ENCODE results near the gene INVS.

INVS gene

GRCh38 chr9:100186356-100186755, 87.3 kb downstream of the INVS start:
- no peak overlapping the region for H2AFZ ChIP-seq (ENCODE audit: low read length)
- no peak overlapping the region for H3K9ac ChIP-seq (ENCODE audit: low read length)
- no peaks in the 10 kb centered on the region for H4K20me1 ChIP-seq (ENCODE audit: insufficient read depth, low read length)
- H3K4me3 ChIP-seq (ENCODE audit: low read depth, low read length, poor library complexity, severe bottlenecking): no peak overlapping the region
- H3K27me3 ChIP-seq (ENCODE audit: insufficient read depth, low read length): no peaks in the 10 kb centered on the region
- H3K4me1 ChIP-seq (ENCODE audit: insufficient read depth, low read length, severe bottlenecking): no peaks in the 10 kb centered on the region
- H3K79me2 ChIP-seq (ENCODE audit: insufficient read depth, low read length): no peaks in the 10 kb centered on the region
- no peaks in the 10 kb centered on the region for H3F3A ChIP-seq (ENCODE audit: insufficient read depth, low read length)
- H3K4me2 ChIP-seq (ENCODE audit: low read length): no peak overlapping the region
- no peaks in the 10 kb centered on the region for H3K36me3 ChIP-seq (ENCODE audit: insufficient read depth, low read length)
- peaks cover 15% of the 10 kb centered on the region for H3K9me3 ChIP-seq (ENCODE audit: low read length)
- H3K9me2 ChIP-seq (ENCODE audit: low read depth, low read length): no peaks in the 10 kb centered on the region
- TF ChIP-seq EZH2 (IDR thresholded peaks at IDR 0.05; ENCODE audit: borderline replicate concordance, low read length): no peak
- no peak for TF ChIP-seq CTCF (IDR thresholded peaks at IDR 0.05; ENCODE audit: low read length)
- no peak overlapping the region for H3K27ac ChIP-seq (ENCODE audit: low read depth, low read length, poor library complexity, severe bottlenecking)

GRCh38 chr9:100190339-100190738, 91.3 kb downstream of the INVS start:
- H2AFZ ChIP-seq (ENCODE audit: low read length): no peak overlapping the region
- 0 out of 2 replicates have a peak, but pooled peaks cover 6% of the 10 kb centered on the region for H3K36me3 ChIP-seq (ENCODE audit: insufficient read depth, low read length)
- H3K9me2 ChIP-seq (ENCODE audit: low read depth, low read length): no peaks in the 10 kb centered on the region
- no peak overlapping the region for H3K27ac ChIP-seq (ENCODE audit: low read depth, low read length, poor library complexity, severe bottlenecking)
- no peaks in the 10 kb centered on the region for H3K79me2 ChIP-seq (ENCODE audit: insufficient read depth, low read length)
- H3K4me1 ChIP-seq (ENCODE audit: insufficient read depth, low read length, severe bottlenecking): no peaks in the 10 kb centered on the region
- no peaks in the 10 kb centered on the region for H3K27me3 ChIP-seq (ENCODE audit: insufficient read depth, low read length)
- no peak overlapping the region for H3K4me3 ChIP-seq (ENCODE audit: low read depth, low read length, poor library complexity, severe bottlenecking)
- H3F3A ChIP-seq (ENCODE audit: insufficient read depth, low read length): no peaks in the 10 kb centered on the region
- H3K9ac ChIP-seq (ENCODE audit: low read length): no peak overlapping the region
- peaks cover 19% of the 10 kb centered on the region for H3K9me3 ChIP-seq (ENCODE audit: low read length)
- no peak overlapping the region for H3K4me2 ChIP-seq (ENCODE audit: low read length)
- H4K20me1 ChIP-seq (ENCODE audit: insufficient read depth, low read length): no peaks in the 10 kb centered on the region
- no peak for TF ChIP-seq CTCF (IDR thresholded peaks at IDR 0.05; ENCODE audit: low read length)
- TF ChIP-seq EZH2 (IDR thresholded peaks at IDR 0.05; ENCODE audit: borderline replicate concordance, low read length): no peak

- peaks cover 19% of the 10 kb centered on the region for H3K9me3 ChIP-seq (ENCODE audit: low read length)
- H3K4me1 ChIP-seq (ENCODE audit: insufficient read depth, low read length, severe bottlenecking): no peaks in the 10 kb centered on the region
- TF ChIP-seq EZH2 (IDR thresholded peaks at IDR 0.05; ENCODE audit: borderline replicate concordance, low read length) (no peak), CTCF (IDR thresholded peaks at IDR 0.05; ENCODE audit: low read length) (no peak)
- no peaks in the 10 kb centered on the region for H3F3A ChIP-seq (ENCODE audit: insufficient read depth, low read length)
- H2AFZ ChIP-seq (ENCODE audit: low read length): no peak overlapping the region
- no peak overlapping the region for H3K9ac ChIP-seq (ENCODE audit: low read length)
- H3K79me2 ChIP-seq (ENCODE audit: insufficient read depth, low read length): no peaks in the 10 kb centered on the region
- H3K4me2 ChIP-seq (ENCODE audit: low read length): no peak overlapping the region
- H3K9me2 ChIP-seq (ENCODE audit: low read depth, low read length): no peaks in the 10 kb centered on the region
- 0 out of 2 replicates have a peak, but pooled peaks cover 6% of the 10 kb centered on the region for H3K36me3 ChIP-seq (ENCODE audit: insufficient read depth, low read length)
- H4K20me1 ChIP-seq (ENCODE audit: insufficient read depth, low read length): no peaks in the 10 kb centered on the region
- no peak overlapping the region for H3K4me3 ChIP-seq (ENCODE audit: low read depth, low read length, poor library complexity, severe bottlenecking)
- H3K27me3 ChIP-seq (ENCODE audit: insufficient read depth, low read length): no peaks in the 10 kb centered on the region
- H3K27ac ChIP-seq (ENCODE audit: low read depth, low read length, poor library complexity, severe bottlenecking): no peak overlapping the region
These were observed 92.2 kb downstream of the INVS start for GRCh38 chr9:100191264-100191663.

All from OCI-LY1 (cell line).